Stomach (tissue), 9 donors: ENCODE measurements around the gene ALDH18A1. TPM values are rescaled to one million over a fixed set of nuclear protein-coding genes. Genes with fewer than 3 reads are reported as not detected.

Experiments used
- DNase-seq, 2 donors: peaks; one replicate each; pipeline versions ENCODE4 v3.0.0 to v3.0.0-alpha.2; 2013 to 2019
- H3K27ac ChIP-seq, 5 donors: fragments of 200-600 bp in 4 of 5; sonication (generic) in 4 of 5; one replicate each; pipeline ENCODE4 v1.5.1; 2013 to 2019; ENCODE audit warnings: mild to moderate bottlenecking in 1 of 5, moderate library complexity in 1 of 5
- H3K27me3 ChIP-seq, 3 donors: fragments of 200-600 bp; sonication (generic); one replicate each; pipeline ENCODE4 v1.5.1; 2017 to 2019; ENCODE audit warnings: mixed run types in 1 of 3
- H3K36me3 ChIP-seq, 4 donors: fragments of 200-600 bp; sonication (generic); 1 replicate in 3 of 4; 2 replicates in 1 of 4; pipeline ENCODE4 v1.5.1; 2016 to 2019
- H3K4me1 ChIP-seq, 4 donors: fragments of 200-600 bp; sonication (generic); one replicate each; pipeline ENCODE4 v1.5.1; 2016 to 2019
- H3K4me3 ChIP-seq, 4 donors: fragments of 200-600 bp; sonication (generic) in 3 of 4; one replicate each; pipeline ENCODE4 v1.5.1; 2016 to 2019; ENCODE audit warnings: mild to moderate bottlenecking in 1 of 4
- H3K9me3 ChIP-seq, 4 donors: fragments of 200-600 bp; sonication (generic); one replicate each; pipeline ENCODE4 v1.5.1; 2016 to 2019
- EP300 ChIP-seq: sonication (generic); formaldehyde crosslinking; IDR thresholded peaks from one replicate; pipeline ENCODE4 v1.6.1; 2017; ENCODE audit warnings: antibody characterized with exemption
- POLR2A ChIP-seq, 4 donors: fragments of 450-650 bp; IDR thresholded peaks; one replicate each; pipeline ENCODE4 v1.6.1; 2016; ENCODE audit warnings: antibody characterized with exemption in 4 of 4, control low read depth in 2 of 4, mild to moderate bottlenecking in 1 of 4, moderate library complexity in 1 of 4
- POLR2AphosphoS5 ChIP-seq, 3 donors: sonication (generic); formaldehyde crosslinking; IDR thresholded peaks; one replicate each; pipeline ENCODE4 v1.6.1; 2016; ENCODE audit warnings: antibody characterized with exemption in 3 of 3
- WGBS, 5 donors: extraction: QIAGEN DNeasy Blood & Tissue Kit in 3 of 5; methylation state at CpG; one replicate each; pipeline versions ENCODE4 v1.1.5 to v1.1.7; 2013 to 2018; 5-methylcytosine and 5-hydroxymethylcytosine counted together
- intact Hi-C: fragments of 100-400 bp; cut with DNase I; formaldehyde crosslinking; loops from one replicate; pipeline ENCODE4 v1.15.1; 2023; ENCODE audit warnings: low total_unique reads
- polyA plus RNA-seq, 3 donors: library from polyadenylated mRNA; stranded (reverse); fragments of 200-250 nt; gene quantifications; one replicate each; pipeline ENCODE4 v1.2.3, GENCODE V29; 2013
- total RNA-seq, 5 donors: library from RNA; depleted of rRNA; stranded (reverse); fragments of >200 nt; gene quantifications; one replicate each; pipeline versions ENCODE4 v1.1.0 to v1.2.3, GENCODE V29; 2014 to 2016
- TF ChIP-seq, protein P1 (sequence below), 7 experiments: fragments of 450-650 bp in 4 of 7; fragments of 200-600 bp in 3 of 7; sonication (generic) in 3 of 7; IDR thresholded peaks; one replicate each; pipeline ENCODE4 v1.5.1; 2016 to 2019; ENCODE audit warnings: antibody characterized with exemption in 7 of 7, control low read depth in 2 of 7, mild to moderate bottlenecking in 1 of 7
- donor health status: healthy with polysubstance abuse.
- donor health status: Bipolar disorder and iron deficiency.
- donor health status: healthy.

ALDH18A1 gene
- total and polyA plus RNA-seq, 8 donors: 11.3 to 87.6 (median 27.5) TPM

DNA sequence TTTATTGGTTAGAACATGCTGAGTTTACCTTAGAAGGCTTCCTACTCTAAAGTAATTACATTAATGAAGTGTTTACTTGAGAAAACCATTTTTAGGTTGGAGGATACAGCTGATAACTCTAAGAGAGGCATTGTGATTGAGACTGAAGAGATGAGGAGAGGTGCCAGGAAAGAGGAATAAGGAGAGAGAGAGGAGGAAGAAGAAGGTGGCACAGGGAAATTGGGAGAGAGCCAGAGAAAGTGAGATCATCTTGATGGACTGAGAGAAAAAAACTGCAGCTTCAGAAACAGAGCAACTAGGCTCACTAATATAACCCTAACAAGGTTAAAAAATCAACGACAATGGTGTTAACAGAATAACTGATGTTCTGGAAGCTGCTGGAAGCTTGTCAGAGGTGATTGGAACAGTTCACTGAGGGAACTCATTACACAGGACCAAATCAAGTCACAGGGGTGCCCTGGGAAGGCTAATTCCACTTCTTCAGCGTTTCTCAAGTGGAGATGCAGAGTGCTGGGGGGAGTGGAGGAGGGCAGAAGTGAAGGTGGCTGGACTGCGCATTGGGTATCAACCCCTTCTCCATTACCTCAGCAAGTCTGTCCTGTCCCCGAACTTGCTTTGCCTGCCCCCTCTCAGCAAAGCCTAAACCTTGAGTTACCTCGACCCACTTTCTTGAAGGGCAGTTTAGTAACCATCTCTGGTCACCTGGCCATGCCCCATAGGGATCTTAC is 88.4 kb downstream of the ALDH18A1 start:
- H3K36me3 ChIP-seq: no peaks in the 10 kb centered on the region
- peak overlapping the region in 2 of 5 donors; percentile 17 to 55 for H3K27ac ChIP-seq
- H3K4me3 ChIP-seq: no peak overlapping the region
- no peak for TF ChIP-seq EP300
- TF ChIP-seq POLR2AphosphoS5 (IDR thresholded peaks at IDR 0.05): no peak
- TF ChIP-seq, protein P1, sequence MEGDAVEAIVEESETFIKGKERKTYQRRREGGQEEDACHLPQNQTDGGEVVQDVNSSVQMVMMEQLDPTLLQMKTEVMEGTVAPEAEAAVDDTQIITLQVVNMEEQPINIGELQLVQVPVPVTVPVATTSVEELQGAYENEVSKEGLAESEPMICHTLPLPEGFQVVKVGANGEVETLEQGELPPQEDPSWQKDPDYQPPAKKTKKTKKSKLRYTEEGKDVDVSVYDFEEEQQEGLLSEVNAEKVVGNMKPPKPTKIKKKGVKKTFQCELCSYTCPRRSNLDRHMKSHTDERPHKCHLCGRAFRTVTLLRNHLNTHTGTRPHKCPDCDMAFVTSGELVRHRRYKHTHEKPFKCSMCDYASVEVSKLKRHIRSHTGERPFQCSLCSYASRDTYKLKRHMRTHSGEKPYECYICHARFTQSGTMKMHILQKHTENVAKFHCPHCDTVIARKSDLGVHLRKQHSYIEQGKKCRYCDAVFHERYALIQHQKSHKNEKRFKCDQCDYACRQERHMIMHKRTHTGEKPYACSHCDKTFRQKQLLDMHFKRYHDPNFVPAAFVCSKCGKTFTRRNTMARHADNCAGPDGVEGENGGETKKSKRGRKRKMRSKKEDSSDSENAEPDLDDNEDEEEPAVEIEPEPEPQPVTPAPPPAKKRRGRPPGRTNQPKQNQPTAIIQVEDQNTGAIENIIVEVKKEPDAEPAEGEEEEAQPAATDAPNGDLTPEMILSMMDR (IDR thresholded peaks at IDR 0.05): no peak
- TF ChIP-seq POLR2A (IDR thresholded peaks at IDR 0.05): no peak
- no peaks in the 10 kb centered on the region for H3K27me3 ChIP-seq
- H3K9me3 ChIP-seq: no peaks in the 10 kb centered on the region
- DNase-seq: no peak
- 64 to 85% (median 73%) methylated on average over 5 of the region's 5 CpGs for whole genome bisulfite sequencing, 5 donors
- peaks cover 4 to 18% (median 12%) of the 10 kb centered on the region in 4 donors for H3K4me1 ChIP-seq
- intact Hi-C loops: no loop called here

DNA sequence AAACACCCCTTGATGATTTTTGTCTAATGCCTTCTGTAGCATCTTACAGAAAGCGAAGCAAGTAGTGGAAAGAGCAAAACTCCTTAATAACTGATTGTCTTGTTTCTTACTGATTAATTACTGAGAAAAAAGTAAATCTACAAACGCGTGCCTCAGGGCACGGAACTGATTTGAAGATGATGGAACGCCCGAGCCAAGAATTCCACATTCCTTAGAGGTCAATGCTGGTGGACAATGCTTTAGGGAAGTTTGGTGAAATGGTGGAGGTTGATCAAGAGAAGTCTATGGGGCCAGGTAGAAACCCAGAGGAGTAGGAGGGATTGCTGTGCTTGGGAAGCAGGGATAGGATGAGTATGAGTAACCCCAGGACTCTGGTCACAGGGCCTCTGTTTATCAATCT is 90.4 kb downstream of the ALDH18A1 start:
- Histone ChIP-seq H3K27me3 (no peaks in the 10 kb centered on the region), H3K27ac (peak overlapping the region in 4 of 5 donors; percentile 27 to 72 (median 44)), H3K9me3 (no peaks in the 10 kb centered on the region), H3K4me3 (no peak overlapping the region), H3K36me3 (no peaks in the 10 kb centered on the region), H3K4me1 (peaks cover 5 to 26% (median 16%) of the 10 kb centered on the region in 4 donors)
- intact Hi-C loops: no loop called here
- WGBS, 5 donors: 76 to 87% (median 83%) methylated on average over 6 of the region's 6 CpGs
- TF ChIP-seq, protein P1 (IDR thresholded peaks at IDR 0.05): no peak
- no peak for TF ChIP-seq POLR2AphosphoS5 (IDR thresholded peaks at IDR 0.05)
- no peak for TF ChIP-seq POLR2A (IDR thresholded peaks at IDR 0.05)
- TF ChIP-seq EP300: no peak
- no peak for DNase-seq

DNA sequence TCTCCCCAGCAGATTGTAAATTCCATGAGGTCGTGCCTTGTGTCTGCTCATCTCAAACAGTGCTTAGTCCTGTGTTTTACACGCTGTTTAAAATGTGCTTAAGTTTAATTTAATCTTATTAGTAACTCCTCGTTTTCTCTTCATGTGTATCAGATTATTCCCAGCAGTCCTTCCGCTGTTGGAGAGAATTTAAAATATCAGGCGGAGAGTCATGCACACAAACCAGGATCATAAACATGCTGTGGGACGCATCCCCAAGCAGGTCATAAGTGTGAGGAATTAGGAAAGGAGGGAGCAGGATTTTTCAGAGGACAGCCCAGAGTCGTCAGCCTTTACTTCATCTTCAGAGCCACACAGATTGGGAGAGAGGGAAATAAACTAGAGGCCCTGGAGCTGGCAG is 91.2 kb downstream of the ALDH18A1 start:
- Histone ChIP-seq H3K4me1 (peaks cover 5 to 26% (median 17%) of the 10 kb centered on the region in 4 donors), H3K27ac (peak overlapping the region in 4 of 5 donors; percentile 27 to 72 (median 44))

GRCh38 chr10:95564291-95564690 is 92.2 kb downstream of the ALDH18A1 start:
- 96 to 98% (median 97%) methylated on average over 7 of the region's 7 CpGs for WGBS, 5 donors
- H3K4me1 ChIP-seq: peaks cover 5 to 36% (median 26%) of the 10 kb centered on the region in 4 donors
- TF ChIP-seq EP300: no peak
- no peak for TF ChIP-seq POLR2AphosphoS5 (IDR thresholded peaks at IDR 0.05)
- TF ChIP-seq, protein P1 (IDR thresholded peaks at IDR 0.05): no peak
- TF ChIP-seq POLR2A (IDR thresholded peaks at IDR 0.05): no peak
- intact Hi-C loops: no loop called here
- no peaks in the 10 kb centered on the region for H3K36me3 ChIP-seq
- no peak overlapping the region for H3K4me3 ChIP-seq
- no peaks in the 10 kb centered on the region for H3K27me3 ChIP-seq
- H3K9me3 ChIP-seq: no peaks in the 10 kb centered on the region
- H3K27ac ChIP-seq: peak overlapping the region in 3 of 5 donors; percentile 36 to 72 (median 51)
- DNase-seq: no peak

More for the DNA sequence above, 91.2 kb downstream of the ALDH18A1 start:
- intact Hi-C loops: no loop called here
- no peak for DNase-seq
- Histone ChIP-seq H3K9me3 (no peaks in the 10 kb centered on the region), H3K36me3 (no peaks in the 10 kb centered on the region), H3K4me3 (no peak overlapping the region), H3K27me3 (no peaks in the 10 kb centered on the region)
- TF ChIP-seq POLR2A (IDR thresholded peaks at IDR 0.05): no peak
- TF ChIP-seq POLR2AphosphoS5 (IDR thresholded peaks at IDR 0.05): no peak
- TF ChIP-seq, protein P1 (IDR thresholded peaks at IDR 0.05): no peak
- no peak for TF ChIP-seq EP300
- WGBS, 5 donors: 69 to 81% (median 75%) methylated on average over 7 of the region's 7 CpGs
